ENCODE measurements around the gene PLCH1.

- TF ChIP-seq TAF1 (IDR thresholded peaks at IDR 0.05; ENCODE audit: borderline replicate concordance, insufficient read depth, low read length) = no peak
- TF ChIP-seq POLR2AphosphoS5 (IDR thresholded peaks at IDR 0.05; ENCODE audit: low read depth, low read length) = no peak
- no peak for TF ChIP-seq REST (IDR thresholded peaks at IDR 0.05; ENCODE audit: insufficient read depth in 1 of 2, low read depth in 2 of 2, low read length in 2 of 2)
- TF ChIP-seq FOXP2 (optimal IDR thresholded peaks at IDR 0.05; ENCODE audit: borderline replicate concordance, extremely low read depth, extremely low read length, insufficient read depth) = no peak
- TF ChIP-seq SIN3A (IDR thresholded peaks at IDR 0.05; ENCODE audit: borderline replicate concordance, insufficient read depth, low read length) = no peak
Measured at GRCh38 chr3:155608228-155608920, 136.5 kb downstream of the PLCH1 start.
